Inflammatory macrophage (primary cell): ENCODE data around the gene FFAR3.

Experiments used
- DNase-seq, 2 donors: peaks; one replicate each; pipeline ENCODE4 v3.0.0-alpha.2; 2020 to 2022
- total RNA-seq, 18 experiments: gene quantifications; one replicate each; lab custom pipeline; 2026; ENCODE audit warnings: mixed read lengths in 6 of 18, inconsistent platforms in 2 of 18; lab: John Stamatoyannopoulos, UW

The FFAR3 gene
- total RNA-seq = 0 to 0.32 (median 0) reads per million in 18 experiments

DNA sequence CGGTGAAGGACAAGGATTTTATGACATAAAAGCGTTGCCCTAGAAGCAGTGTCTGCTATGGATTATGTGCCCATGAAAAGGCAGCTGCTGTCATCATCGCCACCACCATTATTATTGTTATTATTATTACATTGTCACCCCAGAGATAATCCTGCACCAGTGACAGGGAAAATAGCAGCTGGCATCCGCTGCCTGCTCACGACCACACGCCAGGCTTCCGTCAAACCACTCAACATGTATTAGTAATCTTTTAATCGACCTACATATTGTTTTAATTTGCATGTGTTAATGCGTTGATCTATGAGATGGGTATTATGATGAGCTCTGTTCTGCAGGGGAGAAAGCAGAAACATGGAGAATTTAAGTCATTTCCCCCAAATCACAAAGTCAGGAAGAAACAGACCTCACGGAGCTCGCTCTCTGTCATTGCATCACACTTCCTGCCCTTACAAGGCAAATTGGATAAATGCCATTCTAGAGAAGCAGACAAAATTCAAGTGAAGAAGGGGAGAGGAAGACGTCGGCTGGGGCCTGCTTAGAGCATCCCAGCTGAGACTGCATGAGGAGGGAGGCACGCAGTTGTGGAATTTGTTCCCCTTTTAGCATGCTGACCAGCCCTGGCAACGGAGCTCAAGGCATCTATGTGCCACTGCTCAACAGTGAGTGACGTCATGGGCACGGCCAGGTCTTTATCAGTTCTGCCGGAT lies at the start of gene FFAR3:
TSS of gene FFAR3 (plus strand) at position 594 of the 707 bp plus-strand sequence. CDS start 431 bp downstream, outside the sequence.
- DNase-seq = peak; percentile 58 to 76

GRCh38 chr19:35308910-35309309 lies 49.4 kb upstream of the FFAR3 start:
- no peak for DNase-seq

DNA sequence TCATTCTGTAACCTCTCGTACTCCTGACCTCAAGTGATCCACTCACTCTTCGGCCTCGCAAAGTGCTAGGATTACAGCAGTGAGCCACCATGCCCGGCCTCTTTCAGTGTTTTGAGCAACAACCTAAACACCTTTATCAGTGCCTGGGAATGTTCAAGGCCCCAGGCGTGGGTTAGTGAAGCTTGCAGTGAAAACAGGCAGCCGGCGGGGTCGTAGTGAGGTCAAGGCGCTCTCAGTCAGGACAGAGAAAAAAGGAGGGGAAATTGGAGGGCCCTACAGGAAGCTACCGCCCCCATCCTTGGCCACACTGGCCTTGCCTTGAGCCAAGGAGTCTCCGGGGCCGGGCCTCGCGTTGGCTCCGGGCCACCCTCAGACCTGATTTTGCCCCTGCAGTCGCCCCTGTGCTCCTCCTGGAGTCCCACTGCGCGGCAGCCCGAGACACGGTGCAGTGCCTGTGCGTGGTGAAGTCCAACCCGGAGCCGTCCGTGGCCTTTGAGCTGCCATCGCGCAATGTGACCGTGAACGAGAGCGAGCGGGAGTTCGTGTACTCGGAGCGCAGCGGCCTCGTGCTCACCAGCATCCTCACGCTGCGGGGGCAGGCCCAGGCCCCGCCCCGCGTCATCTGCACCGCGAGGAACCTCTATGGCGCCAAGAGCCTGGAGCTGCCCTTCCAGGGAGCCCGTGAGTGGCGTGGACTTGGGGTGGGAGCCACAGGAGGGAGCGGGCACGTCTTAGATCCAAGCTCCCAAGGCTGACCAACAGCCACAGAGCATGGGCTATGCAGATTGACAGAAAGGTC lies 48.6 kb upstream of the FFAR3 start:
- no peak for DNase-seq

DNA sequence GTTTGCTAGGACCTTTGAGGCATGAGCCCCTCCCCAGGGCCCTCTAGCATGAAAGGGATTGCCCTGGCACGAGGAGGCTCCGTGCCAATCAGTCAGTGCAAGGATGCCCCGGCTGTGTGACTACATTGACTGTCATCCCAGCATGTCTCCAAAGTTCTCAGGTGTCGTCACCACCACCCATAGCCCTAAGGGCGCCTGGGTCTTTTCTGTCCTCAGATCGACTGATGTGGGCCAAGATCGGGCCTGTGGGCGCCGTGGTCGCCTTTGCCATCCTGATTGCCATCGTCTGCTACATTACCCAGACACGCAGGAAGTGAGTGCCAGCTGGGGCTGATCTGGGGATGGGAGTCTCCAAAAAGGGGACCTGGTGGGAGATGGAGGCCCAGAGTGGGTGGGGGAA lies 47.9 kb upstream of the FFAR3 start:
- DNase-seq = no peak

DNA sequence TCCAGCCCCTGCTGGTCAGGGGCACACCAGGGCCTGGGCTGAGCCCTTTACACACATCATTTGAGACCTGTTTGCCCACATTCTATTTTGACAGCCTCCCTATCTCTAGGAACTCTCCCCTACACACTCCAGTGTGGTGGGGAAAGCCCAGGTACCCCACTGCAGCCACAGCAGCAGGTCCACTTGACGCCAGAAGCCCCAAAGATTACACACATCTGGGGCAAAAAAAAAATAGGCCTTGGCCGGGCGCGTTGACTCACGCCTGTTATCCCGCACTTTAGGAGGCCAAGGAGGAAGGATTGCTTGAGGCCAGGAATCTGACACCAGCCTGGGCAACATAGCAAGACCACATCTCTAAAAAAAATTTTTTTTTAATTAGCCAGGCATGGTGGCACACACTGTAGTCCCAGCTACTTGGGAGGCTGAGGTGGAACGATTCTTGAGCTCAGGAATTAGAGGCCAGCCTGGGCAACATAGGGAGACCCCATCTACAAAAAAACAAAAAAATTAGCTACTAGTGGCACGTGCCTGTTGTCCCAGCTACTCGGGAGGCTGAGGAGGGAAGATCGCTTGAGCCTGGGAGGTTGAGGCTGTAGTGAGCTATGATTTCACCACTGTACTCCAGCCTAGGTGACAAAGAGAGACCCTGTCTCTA lies 47.3 kb upstream of the FFAR3 start:
- DNase-seq = no peak

DNA sequence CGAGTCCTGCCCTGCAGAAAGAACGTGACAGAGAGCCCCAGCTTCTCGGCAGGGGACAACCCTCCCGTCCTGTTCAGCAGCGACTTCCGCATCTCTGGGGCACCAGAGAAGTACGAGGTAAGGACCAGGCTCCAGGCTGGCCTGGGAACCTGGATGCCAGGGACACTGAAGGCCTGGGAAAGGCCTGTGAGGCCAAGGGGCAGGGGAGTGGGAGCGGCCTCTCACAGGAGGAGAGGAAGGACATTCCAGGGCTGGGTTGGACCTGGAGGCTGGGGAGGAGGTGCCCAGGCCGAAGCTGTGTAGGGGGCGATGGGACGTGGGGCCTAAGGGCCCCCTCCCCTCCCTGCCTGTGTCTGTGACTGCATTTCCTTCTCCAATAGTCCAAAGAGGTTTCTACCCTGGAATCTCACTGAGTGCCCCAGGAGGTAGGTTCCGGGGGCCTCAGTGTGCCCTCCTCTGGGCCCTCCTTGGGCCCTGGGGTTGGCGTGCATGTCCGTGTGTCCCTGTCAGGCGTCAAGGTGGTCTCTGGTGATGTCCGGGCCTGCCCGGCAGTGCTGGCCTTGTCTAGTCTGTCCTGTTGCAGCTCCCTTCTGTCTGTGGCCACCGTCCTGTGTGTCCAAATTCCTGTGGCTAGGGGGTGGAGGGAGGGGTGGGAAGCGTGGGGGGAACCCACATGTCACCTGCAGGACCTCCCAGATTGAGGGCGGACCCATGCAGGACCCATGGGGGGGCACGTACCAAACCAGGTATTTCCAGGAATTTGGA lies 46.2 kb upstream of the FFAR3 start:
- DNase-seq = no peak

- no peak for DNase-seq
These were observed 44.7 kb upstream of the FFAR3 start for GRCh38 chr19:35313587-35313986.

DNA sequence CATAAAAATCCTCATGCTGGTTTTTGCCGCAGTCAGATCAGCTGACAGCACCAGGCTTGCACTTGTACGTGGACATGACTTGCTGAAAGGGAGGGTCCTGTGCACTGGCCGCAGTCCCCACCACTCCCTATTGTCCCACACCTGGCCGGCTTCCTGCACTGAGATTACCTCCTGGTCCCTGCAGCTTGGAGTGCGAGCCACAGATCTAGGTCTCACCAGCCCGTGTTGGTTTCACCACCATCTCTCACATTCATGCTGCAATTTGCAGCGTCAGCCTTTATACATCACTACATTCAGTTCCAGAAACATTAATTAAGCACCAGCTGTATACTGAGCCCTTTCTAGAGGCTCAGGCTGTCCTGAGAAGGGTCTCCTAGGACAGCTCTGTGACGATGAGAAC lies 44.2 kb upstream of the FFAR3 start:
- DNase-seq = no peak

DNA sequence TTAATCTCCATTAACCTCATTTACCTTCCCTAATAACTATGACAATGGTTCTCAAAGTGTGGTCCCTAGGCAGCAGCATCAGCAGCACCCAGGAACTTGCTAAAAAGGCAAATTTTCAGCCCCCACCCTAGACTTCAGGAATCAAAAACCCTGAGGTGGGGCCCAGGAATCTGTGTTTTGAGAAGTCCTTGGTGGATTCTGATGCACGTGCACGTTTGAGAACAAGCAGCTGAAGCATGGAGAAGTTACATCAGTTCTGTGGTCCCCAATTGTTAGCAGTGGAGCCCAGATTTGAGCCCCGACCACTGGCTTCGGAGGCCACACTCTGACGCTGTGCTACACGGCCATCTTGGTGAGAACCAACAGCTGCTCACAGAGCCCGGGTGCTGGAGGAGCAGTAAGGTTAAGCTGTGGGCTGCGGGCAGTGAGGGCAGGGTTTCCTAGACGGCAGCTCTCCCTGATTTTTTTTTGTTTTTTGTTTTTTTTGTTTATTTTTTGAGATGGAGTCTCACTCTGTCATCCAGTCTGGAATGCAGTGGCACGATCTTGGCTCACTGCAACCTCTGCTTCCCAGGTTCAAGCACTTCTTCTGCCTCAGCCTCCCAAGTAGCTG lies 43.3 kb upstream of the FFAR3 start:
- no peak for DNase-seq

GRCh38 chr19:35315883-35316282 lies 42.4 kb upstream of the FFAR3 start:
- DNase-seq = no peak

GRCh38 chr19:35316560-35316959 lies 41.7 kb upstream of the FFAR3 start:
- DNase-seq = no peak

- peak; percentile 84 to 94 for DNase-seq
These were observed 40.7 kb upstream of the FFAR3 start for GRCh38 chr19:35317464-35318043.

DNA sequence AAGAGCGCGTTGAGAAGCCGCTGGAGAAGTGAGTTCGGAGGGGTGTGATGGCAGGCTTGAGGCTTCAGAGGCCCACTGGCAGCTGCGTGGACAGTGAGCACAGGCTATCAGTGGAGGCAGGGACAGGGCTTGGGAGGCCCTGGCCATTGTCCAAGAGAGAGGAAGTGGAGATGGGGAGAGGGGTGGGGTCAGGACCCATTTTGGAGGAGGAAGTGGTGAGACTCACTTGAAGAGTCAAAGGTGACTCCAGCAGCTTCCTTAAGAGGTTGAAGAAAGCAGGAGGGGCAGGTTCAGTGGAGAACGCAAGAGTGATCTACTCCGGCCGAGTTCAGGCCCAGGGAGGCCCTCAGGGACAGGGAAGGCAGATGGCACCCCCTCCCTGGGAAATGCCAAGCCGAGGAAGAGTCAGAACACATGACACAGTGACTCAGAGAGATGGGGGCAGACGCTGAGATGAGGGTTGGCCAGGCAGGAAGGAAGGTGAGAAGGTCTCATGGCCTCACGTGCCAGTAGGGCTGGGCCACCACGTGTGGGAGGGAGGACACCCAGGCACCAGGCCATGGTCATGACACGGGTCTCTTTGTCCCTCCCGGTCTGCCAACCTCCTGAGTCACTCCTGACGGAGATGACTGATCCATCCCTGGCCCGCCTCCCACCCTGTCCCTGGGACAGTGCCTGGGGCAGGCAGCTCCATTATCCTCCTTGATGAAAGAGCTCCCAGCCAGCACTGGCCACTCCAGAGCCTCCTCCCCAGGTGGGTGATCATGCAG lies 39.4 kb upstream of the FFAR3 start:
- peak; percentile 96 to 99 for DNase-seq

DNA sequence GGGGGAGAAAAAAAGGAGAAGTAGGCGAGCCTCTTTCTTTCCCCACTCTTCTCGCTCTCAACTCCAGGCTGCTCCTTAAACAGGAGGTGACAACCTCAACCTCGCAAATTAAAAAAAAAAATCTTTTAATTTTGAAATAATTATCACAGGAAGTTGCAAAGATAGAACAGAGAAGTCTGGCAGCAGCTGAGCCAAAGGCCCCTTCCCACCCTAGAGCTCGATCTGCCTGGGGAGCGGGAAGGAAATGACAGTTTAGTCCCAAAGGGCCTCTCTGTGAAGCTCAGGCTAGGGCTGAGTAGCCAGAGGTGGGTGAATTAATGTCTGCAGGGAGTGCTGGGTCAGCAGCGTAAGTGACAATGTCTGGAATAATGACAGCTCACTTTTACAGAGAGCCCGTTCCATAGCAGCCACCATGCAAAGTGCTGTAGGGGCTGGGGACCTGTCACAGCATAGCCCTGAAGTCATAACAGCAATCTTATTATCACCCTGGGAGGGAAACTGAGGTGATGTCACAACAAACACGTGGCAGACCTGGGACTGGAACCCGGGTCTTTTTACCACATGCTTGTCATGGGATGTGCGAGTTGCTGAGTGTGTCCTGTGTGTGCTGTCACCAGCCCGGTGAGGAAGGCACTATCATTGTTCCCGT lies 38.1 kb upstream of the FFAR3 start:
- peak; percentile 75 to 89 for DNase-seq

- no peak for DNase-seq
These were observed 37.0 kb upstream of the FFAR3 start for GRCh38 chr19:35321291-35321690.

DNA sequence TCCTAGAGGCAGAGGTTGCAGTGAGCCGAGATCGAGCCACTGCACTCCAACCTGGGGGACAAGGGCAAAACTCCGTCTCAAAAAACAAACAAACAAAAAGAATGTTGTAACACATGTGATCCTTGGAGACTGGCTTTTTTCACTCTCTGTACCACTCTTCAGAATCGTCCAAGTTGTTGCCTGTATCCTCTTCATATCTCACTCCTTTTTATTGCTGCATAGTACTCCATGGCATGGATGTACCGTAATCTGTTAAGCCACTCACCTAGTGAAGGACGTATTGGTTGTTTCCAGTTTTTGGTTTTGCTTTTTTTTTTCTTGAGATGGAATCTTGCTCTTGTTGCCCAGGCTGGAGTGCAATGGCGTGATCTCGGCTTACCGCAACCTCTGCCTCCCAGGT lies 36.2 kb upstream of the FFAR3 start:
- no peak for DNase-seq

DNA sequence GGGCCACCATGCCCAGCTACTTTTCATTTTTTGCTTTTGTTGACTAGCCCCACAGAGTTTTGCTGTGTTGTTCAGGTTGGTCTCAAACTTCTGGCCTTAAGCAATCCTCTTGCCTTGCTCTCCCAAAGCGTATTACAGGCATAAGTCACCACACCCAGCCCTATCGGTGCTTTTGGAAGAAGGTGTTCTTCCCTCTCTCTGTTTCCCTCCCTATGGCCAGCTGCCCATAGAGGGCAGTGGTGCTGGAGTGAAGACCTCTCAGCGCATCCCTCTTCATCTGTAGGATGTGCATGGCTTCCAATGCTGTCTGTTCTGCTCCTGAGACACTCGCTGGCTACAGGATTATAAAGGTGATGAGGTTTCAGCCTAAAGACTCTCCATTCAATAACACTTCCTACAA lies 30.6 kb upstream of the FFAR3 start:
- no peak for DNase-seq

- DNase-seq = peak; percentile 14 to 19
These were observed 29.4 kb upstream of the FFAR3 start, which contains the start of gene CD22 for GRCh38 chr19:35328851-35329285. TSS of gene CD22 (plus strand) at chr19:35329187. CDS start at chr19:35332041, 2,854 bp downstream.

- DNase-seq = no peak
These were observed 28.9 kb upstream of the FFAR3 start for GRCh38 chr19:35329323-35329722.

GRCh38 chr19:35330475-35330874 lies 27.8 kb upstream of the FFAR3 start:
- no peak for DNase-seq
